A549 treated with Mapracorat at 1 μM for 4 hours (cell line): Measurements from ENCODE around the gene KLHDC9. TPM values are rescaled to one million over a fixed set of nuclear protein-coding genes. Genes with fewer than 3 reads are reported as not detected.

Experiments
- total RNA-seq: library from RNA; stranded (reverse); fragments of 200-300 nt; extraction: Qiagen RNA extraction; gene quantifications from 5 replicates; pipeline ENCODE4 v1.2.3, GENCODE V29; 2022

Gene KLHDC9
- total RNA-seq, result 1.0 to 2.7 TPM (median 1.5 TPM) in 5 replicates

GRCh38 chr1:161098210-161099068, at the start of gene KLHDC9:
KLHDC9 (plus strand) TSS chr1:161098361; CDS start chr1:161098536, 175 bp downstream.

GRCh38 chr1:161069731-161070270, 28.4 kb upstream of the KLHDC9 start, which contains the start of gene ARHGAP30:
ARHGAP30 (minus strand) TSS chr1:161069891; CDS start chr1:161069624, 267 bp downstream.

GRCh38 chr1:161089251-161089924, 8.8 kb upstream of the KLHDC9 start, which contains the start of gene NECTIN4:
NECTIN4 (minus strand) TSS chr1:161089558; CDS start chr1:161089296, 262 bp downstream.

GRCh38 chr1:161117759-161118581, 19.8 kb downstream of the KLHDC9 start, which contains the start of the genes NIT1 and PFDN2:
NIT1 (plus strand) TSS chr1:161118105; CDS start chr1:161118177, 72 bp downstream.
PFDN2 (minus strand) TSS chr1:161118037; CDS start chr1:161118026, 11 bp downstream.

GRCh38 chr1:161132410-161133219, 34.5 kb downstream of the KLHDC9 start, which contains the start of gene DEDD:
DEDD (minus strand) TSS chr1:161132667; CDS start chr1:161124462, 8,205 bp downstream.

Other genes with a start within 250 kb of the KLHDC9 start
- not detected in 5 replicates for gene CD244, start 235.5 kb upstream of the KLHDC9 start, total RNA-seq
- gene ITLN1, start 213.2 kb upstream of the KLHDC9 start, total RNA-seq, result not detected in 5 replicates
- gene ITLN2, start 143.6 kb upstream of the KLHDC9 start, total RNA-seq, result 0.55 to 0.85 TPM (median 0.62 TPM) in 5 replicates
- gene F11R, start 77.2 kb upstream of the KLHDC9 start, total RNA-seq, result 50.8 to 59.9 TPM (median 55.2 TPM) in 5 replicates
- gene TSTD1, start 59.4 kb upstream of the KLHDC9 start, total RNA-seq, result 0.25 TPM in 2 of 5 replicates, not detected in the others
- gene USF1, start 52.4 kb upstream of the KLHDC9 start, total RNA-seq, result 44.5 to 55.8 TPM (median 49.0 TPM) in 5 replicates
- gene ARHGAP30, start 28.5 kb upstream of the KLHDC9 start, total RNA-seq, result 0.06 to 0.14 TPM (median 0.07 TPM) in 5 replicates
- 1.5 to 2.2 TPM (median 1.9 TPM) in 5 replicates for gene NECTIN4, start 8.8 kb upstream of the KLHDC9 start, total RNA-seq
- gene PFDN2, start 19.7 kb downstream of the KLHDC9 start, total RNA-seq, result 95.5 to 125 TPM (median 108 TPM) in 5 replicates
- 29.0 to 32.1 TPM (median 29.6 TPM) in 5 replicates for gene NIT1, start 19.7 kb downstream of the KLHDC9 start, total RNA-seq
- gene DEDD, start 34.3 kb downstream of the KLHDC9 start, total RNA-seq, result 29.6 to 36.1 TPM (median 32.2 TPM) in 5 replicates
- 81.6 to 150 TPM (median 92.8 TPM) in 5 replicates for gene UFC1, start 55.6 kb downstream of the KLHDC9 start, total RNA-seq
- 16.9 to 25.7 TPM (median 21.1 TPM) in 5 replicates for gene USP21, start 61.1 kb downstream of the KLHDC9 start, total RNA-seq
- gene PPOX, start 68.1 kb downstream of the KLHDC9 start, total RNA-seq, result 12.2 to 19.4 TPM (median 15.1 TPM) in 5 replicates
- gene B4GALT3, start 79.1 kb downstream of the KLHDC9 start, total RNA-seq, result 20.4 to 27.7 TPM (median 25.8 TPM) in 5 replicates
- 0.02 TPM in 1 of 5 replicates, not detected in the others for gene ADAMTS4, start 100.7 kb downstream of the KLHDC9 start, total RNA-seq
- gene NDUFS2, start 104.0 kb downstream of the KLHDC9 start, total RNA-seq, result 77.6 to 93.0 TPM (median 83.3 TPM) in 5 replicates
- gene FCER1G, start 116.9 kb downstream of the KLHDC9 start, total RNA-seq, result 0.28 to 0.54 TPM (median 0.34 TPM) in 3 of 5 replicates, not detected in the others
- gene APOA2, start 125.3 kb downstream of the KLHDC9 start, total RNA-seq, result not detected in 5 replicates
- 10.0 to 12.8 TPM (median 11.8 TPM) in 5 replicates for gene TOMM40L, start 127.7 kb downstream of the KLHDC9 start, total RNA-seq
- not detected in 5 replicates for gene NR1I3, start 139.8 kb downstream of the KLHDC9 start, total RNA-seq
- not detected in 5 replicates for gene PCP4L1, start 160.4 kb downstream of the KLHDC9 start, total RNA-seq
- 0.09 to 0.43 TPM (median 0.27 TPM) in 4 of 5 replicates, not detected in the other for gene MPZ, start 211.6 kb downstream of the KLHDC9 start, total RNA-seq
- gene SDHC, start 216.0 kb downstream of the KLHDC9 start, total RNA-seq, result 236 to 250 TPM (median 242 TPM) in 5 replicates